C4-2B (cell line): Measurements from ENCODE around the gene PFKFB3.

Experiments
- CTCF ChIP-seq: fragments of 450-650 bp; conservative IDR thresholded peaks from 2 replicates; pipeline ENCODE4 v1.5.1; 2017; ENCODE audit warnings: mild to moderate bottlenecking
- ZFX ChIP-seq: fragments of 450-650 bp; IDR thresholded peaks from 2 replicates; pipeline ENCODE4 v1.6.1; 2017

GRCh38 chr10:6207658-6208057 is 4.9 kb downstream of the PFKFB3 start:
- TF ChIP-seq CTCF (no peak), ZFX (no peak)
